Cerebellar cortex (tissue), 1 donor: Measurements from ENCODE around the gene CD101.

Experiments used
- DNase-seq: peaks from one replicate; pipeline ENCODE4 v3.0.0-alpha.2; 2015; ENCODE audit warnings: low spot score

CD101 gene

GRCh38 chr1:117015724-117016123, 14.2 kb downstream of the CD101 start:
- DNase-seq = no peak

- no peak for DNase-seq
Observed at GRCh38 chr1:117017062-117017461, 15.5 kb downstream of the CD101 start.

- DNase-seq = no peak
Observed at GRCh38 chr1:117017648-117018047, 16.1 kb downstream of the CD101 start.

GRCh38 chr1:117020526-117021156, 19.1 kb downstream of the CD101 start:
- no peak for DNase-seq

GRCh38 chr1:117022114-117022513, 20.6 kb downstream of the CD101 start:
- DNase-seq = no peak

- no peak for DNase-seq
Observed at GRCh38 chr1:117025568-117025967, 24.0 kb downstream of the CD101 start.

- no peak for DNase-seq
Observed at GRCh38 chr1:117026361-117026760, 24.8 kb downstream of the CD101 start.

GRCh38 chr1:117029685-117030084, 28.1 kb downstream of the CD101 start:
- no peak for DNase-seq

- no peak for DNase-seq
Observed at GRCh38 chr1:117030271-117030877, 28.8 kb downstream of the CD101 start.

- DNase-seq = no peak
Observed at GRCh38 chr1:117032266-117032665, 30.7 kb downstream of the CD101 start.

GRCh38 chr1:117032681-117033539, 31.4 kb downstream of the CD101 start:
- no peak for DNase-seq

GRCh38 chr1:117033772-117034171, 32.2 kb downstream of the CD101 start:
- no peak for DNase-seq

- no peak for DNase-seq
Observed at GRCh38 chr1:117034791-117035290, 33.3 kb downstream of the CD101 start.

GRCh38 chr1:117036018-117036461, 34.5 kb downstream of the CD101 start:
- DNase-seq = no peak

- DNase-seq = no peak
Observed at GRCh38 chr1:117037802-117038201, 36.2 kb downstream of the CD101 start.

- DNase-seq = no peak
Observed at GRCh38 chr1:117038236-117038635, 36.7 kb downstream of the CD101 start.

- DNase-seq = no peak
Observed at GRCh38 chr1:117044217-117044616, 42.7 kb downstream of the CD101 start.

GRCh38 chr1:117045644-117046043, 44.1 kb downstream of the CD101 start:
- DNase-seq = no peak

- no peak for DNase-seq
Observed at GRCh38 chr1:117046781-117047180, 45.2 kb downstream of the CD101 start.

- no peak for DNase-seq
Observed at GRCh38 chr1:117047271-117047670, 45.7 kb downstream of the CD101 start.

- DNase-seq = no peak
Observed at GRCh38 chr1:117049857-117050256, 48.3 kb downstream of the CD101 start.

- DNase-seq = no peak
Observed at GRCh38 chr1:117051224-117052064, 49.9 kb downstream of the CD101 start.
